ENCODE data around the gene NPB.

The NPB gene

GRCh38 chr17:81951785-81952684, 50.0 kb downstream of the NPB start:
- peaks cover 5% of the 10 kb centered on the region; the same call in 1 of the 2 replicates for H3K4me1 ChIP-seq
- no peak for DNase-seq
- no peaks in the 10 kb centered on the region for H3K27me3 ChIP-seq
- no peak for TF ChIP-seq CTCF (IDR thresholded peaks at IDR 0.05; ENCODE audit: low read depth, low read length)
- no peaks in the 10 kb centered on the region for H3K9me3 ChIP-seq
- H3K36me3 ChIP-seq = no peaks in the 10 kb centered on the region
- H3K4me3 ChIP-seq (ENCODE audit: low read depth, low read length) = no peak overlapping the region
